GM18507 (cell line): ENCODE measurements around the gene RFPL4AL1.
"Not testable (repeated sequence)": the region's sequence is repeated elsewhere in the genome, so short reads cannot be mapped to it uniquely, and the experiment has no call there.

Experiments
- DNase-seq: peaks from one replicate; pipeline ENCODE4 v3.0.0; 2011; ENCODE audit warnings: low read depth; ENCODE audit not compliant: insufficient read length; ENCODE audit errors: extremely low spot score
- FAIRE-seq: peaks from 2 replicates; lab custom pipeline; 2011; peaks lifted over from hg19 to GRCh38; lab: Jason Lieb, UNC

The RFPL4AL1 gene

DNA sequence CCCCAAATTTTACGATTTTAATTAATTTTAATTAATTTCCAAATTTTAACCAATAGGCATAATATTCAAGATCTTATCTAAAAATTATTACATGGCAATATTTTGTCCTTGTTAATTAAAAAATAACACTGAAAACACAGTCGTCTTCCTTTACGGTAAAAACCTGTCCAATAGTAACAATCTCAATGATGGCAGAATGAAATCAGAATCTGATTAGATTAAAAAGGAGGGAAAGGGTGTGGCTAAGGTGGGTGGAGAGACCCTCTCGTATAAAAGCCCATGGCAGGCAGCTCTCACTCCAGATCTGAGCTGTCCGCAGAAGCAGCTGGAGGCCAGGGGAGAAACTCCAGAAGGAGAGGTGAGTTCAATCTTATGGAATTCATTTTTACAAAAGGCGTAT is at the start of gene RFPL4AL1:
RFPL4AL1 (plus strand) TSS at position 301 of the 400 bp plus-strand sequence. CDS start 2,687 bp downstream, outside the sequence.
- not testable (repeated sequence) for DNase-seq, FAIRE-seq

DNA sequence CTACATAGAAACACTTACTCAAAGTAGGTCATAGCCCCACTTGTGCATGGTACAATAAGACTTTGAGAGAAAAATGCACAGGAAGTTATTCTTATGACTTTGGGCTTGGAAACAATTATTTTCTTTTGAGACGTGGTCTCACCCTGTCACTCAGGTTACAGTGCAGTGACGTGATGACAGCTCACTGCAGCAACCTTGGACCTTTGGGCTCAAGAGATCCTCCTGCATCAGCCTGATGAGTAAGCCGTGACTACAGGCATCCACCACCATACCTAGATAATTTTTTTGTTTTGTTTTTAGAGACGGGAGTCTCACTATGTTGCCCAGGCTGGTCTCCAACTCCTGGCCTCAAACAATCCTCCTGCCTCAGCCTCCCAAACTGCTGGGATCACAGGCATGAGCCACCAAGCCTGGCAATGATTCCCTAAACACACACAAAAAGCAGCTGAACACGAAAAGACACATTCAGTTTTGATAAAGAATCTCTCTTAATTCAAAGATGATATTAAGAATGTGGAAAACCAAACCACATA is 48.6 kb upstream of the RFPL4AL1 start:
- DNase-seq (no peak), FAIRE-seq (no peak)

DNA sequence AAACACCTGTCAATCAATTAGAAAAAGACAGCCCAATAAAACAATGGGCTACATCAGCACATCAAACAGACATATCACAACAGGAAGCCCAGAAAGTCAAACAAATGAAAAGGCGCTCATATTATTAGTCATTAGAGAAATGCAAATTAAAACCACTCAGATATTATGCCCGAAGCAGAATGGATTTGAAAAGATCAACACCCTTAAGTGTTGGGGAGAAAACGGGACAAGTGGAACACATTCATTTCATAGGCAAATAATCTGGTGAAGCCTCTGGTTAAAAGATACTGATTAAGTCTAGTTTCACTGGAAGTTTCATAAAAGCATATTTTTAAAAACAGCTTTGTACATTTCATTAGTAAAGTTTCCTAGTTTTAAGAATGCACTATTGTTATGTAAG is 48.1 kb upstream of the RFPL4AL1 start:
- DNase-seq (no peak), FAIRE-seq (no peak)

DNA sequence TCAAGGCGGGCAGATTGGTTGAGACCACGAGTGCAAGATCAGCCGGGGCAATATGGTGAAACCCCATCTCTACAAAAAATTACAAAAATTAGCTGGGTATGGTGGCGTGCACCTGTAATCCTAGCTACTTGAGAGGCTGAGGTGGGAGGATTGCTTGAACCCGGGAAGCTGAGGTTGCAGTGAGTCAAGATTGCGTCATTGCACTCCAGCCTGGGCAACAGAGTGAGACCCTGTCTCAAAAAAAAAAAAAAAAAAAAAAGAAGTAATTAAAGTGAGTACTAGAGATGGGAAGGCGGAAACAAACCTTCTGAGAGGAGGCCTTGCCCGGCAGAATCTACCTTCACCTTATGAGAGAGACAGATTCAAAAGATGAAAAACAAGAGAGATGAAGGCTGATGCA is 45.4 kb upstream of the RFPL4AL1 start:
- no peak for DNase-seq
- no peak for FAIRE-seq

DNA sequence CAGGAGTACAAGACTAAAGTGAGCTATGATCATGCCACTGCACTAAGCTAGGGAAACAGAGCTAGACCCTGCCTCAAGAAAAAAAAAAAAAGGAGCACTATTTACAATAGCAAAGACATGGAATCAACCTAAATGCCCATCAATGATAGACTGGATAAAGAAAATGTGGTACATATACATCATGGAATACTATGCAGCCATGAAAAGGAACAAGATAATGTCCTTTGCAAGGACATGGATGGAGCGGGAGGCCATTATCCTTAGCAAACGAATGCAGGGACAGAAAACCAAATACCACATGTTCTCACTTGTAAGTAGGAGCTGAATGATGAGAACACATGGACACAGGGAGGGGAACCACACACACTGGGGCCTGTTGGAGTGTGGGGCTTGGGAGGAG is 38.5 kb upstream of the RFPL4AL1 start:
- not testable (repeated sequence) for FAIRE-seq, DNase-seq

DNA sequence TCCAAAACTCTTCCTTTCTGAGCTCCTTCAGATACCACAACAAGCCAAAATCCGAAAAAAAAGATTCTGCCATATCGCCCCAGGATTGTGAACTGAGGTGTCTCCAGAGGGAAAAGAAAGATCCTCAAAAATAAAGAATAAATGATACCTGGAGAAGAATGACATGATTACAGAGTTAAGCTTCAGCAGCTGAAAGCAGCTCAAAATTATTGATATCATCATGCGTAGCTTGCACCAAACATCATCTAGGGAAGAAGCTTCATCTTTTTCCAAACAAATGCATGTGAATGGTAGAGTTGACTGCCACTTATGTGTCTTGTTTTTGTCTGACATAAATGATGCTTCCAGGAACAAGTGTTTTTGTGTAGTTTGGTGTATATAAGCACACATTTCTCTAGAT is 30.6 kb upstream of the RFPL4AL1 start, which contains the start of gene NLRP9:
NLRP9 (minus strand) TSS at position 101 of the 400 bp plus-strand sequence; CDS start at position 73, 28 bp downstream.
- FAIRE-seq = no peak
- DNase-seq = no peak

DNA sequence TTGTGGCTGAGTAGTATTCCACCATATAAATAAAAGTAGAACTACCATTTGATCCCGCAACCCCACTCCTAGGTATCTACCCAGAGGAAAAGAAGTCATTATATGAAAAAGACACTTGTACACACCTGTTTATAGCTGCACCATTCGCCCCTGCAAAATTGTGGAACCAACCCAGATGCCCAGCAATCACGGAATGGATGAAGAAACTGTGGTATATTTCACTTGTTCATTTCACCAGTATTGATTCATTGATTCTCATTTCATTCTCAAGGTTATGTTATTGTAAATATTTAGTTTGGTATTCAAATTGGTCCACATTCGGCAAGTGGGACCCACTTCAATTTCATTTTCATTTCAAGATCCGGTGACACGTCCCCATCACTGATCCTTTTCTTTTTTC is 18.2 kb upstream of the RFPL4AL1 start:
- DNase-seq (no peak), FAIRE-seq (no peak)

DNA sequence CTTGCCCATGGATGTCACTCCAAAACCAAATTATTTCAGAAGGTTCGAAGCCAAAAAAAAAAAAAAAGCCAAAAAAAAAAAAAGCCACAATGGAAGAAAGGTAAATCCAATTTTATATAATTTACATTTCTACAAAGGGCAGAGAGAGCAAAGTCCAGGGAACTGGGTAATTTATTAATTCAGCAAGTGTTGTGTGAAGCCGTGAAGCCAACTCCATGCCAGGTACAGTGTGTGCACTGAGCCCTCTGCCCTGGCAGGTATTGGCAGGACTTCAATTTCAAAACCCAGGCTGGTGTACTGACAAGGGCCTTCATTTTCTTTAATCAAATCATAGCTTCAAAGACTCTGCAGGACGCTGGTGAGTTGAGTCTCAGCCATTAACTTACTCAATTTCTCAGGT is 15.5 kb upstream of the RFPL4AL1 start:
- DNase-seq (no peak), FAIRE-seq (no peak)

- FAIRE-seq, DNase-seq: not testable (repeated sequence)
These were observed 12.1 kb upstream of the RFPL4AL1 start for GRCh38 chr19:55756808-55757207.

GRCh38 chr19:55758797-55759196 is 10.1 kb upstream of the RFPL4AL1 start, which contains the start of gene RFPL4A:
Gene RFPL4A, plus strand, starts transcription at chr19:55759097. Its CDS starts 2,704 bp downstream, at chr19:55761801.
- not testable (repeated sequence) for DNase-seq, FAIRE-seq

- FAIRE-seq = no peak
- DNase-seq = no peak
These were observed 2.5 kb upstream of the RFPL4AL1 start for GRCh38 chr19:55766466-55766865.

GRCh38 chr19:55769632-55770031 is 714 bp downstream of the RFPL4AL1 start:
- not testable (repeated sequence) for FAIRE-seq, DNase-seq

- DNase-seq = no peak
- no peak for FAIRE-seq
These were observed 8.6 kb downstream of the RFPL4AL1 start for GRCh38 chr19:55777528-55777927.

GRCh38 chr19:55778331-55778730 is 9.4 kb downstream of the RFPL4AL1 start:
- DNase-seq (no peak), FAIRE-seq (no peak)

DNA sequence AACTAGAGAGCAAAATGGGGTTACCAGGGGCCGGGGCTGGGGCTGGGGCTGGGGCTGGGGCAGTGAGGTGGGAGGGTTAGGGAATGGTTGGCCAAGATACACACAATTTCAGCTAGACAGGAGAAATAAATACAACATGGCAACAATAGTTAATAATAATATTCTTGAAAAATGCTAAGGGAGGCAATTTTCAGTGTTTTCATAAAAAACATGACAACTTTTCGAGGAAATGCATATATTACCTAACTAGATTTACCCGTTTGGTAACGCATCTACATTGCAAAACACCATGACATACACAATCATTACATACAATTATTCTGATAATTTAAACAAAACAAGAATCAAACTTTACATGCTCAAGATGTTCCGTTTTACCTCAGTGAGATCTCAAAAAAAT is 12.2 kb downstream of the RFPL4AL1 start:
- FAIRE-seq (no peak), DNase-seq (no peak)

DNA sequence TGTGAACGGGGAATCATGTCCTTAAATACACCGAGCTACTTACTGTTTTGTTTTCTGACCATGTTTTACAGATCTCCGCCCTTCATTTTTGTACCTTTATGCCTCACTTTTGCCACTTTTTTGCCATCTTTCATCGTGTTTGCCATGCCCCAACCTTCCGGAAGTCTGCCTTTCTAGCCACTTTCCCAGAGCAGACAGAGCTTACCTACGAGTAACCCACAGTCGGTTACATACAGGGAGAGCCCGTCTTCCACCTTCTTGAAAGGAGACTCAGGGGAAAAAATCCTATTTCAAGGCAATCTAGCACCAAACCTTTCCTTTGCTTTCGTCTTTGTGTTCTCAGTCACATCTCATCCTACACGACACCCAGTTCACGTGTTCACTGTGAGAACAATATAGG is 26.1 kb downstream of the RFPL4AL1 start:
- FAIRE-seq (no peak), DNase-seq (no peak)

GRCh38 chr19:55801416-55801815 is 32.5 kb downstream of the RFPL4AL1 start:
- FAIRE-seq (no peak), DNase-seq (no peak)

GRCh38 chr19:55802281-55802680 is 33.4 kb downstream of the RFPL4AL1 start:
- FAIRE-seq = no peak
- no peak for DNase-seq

GRCh38 chr19:55809381-55810058 is 40.6 kb downstream of the RFPL4AL1 start:
- DNase-seq (peak; percentile 17), FAIRE-seq (peak; percentile 76)

DNA sequence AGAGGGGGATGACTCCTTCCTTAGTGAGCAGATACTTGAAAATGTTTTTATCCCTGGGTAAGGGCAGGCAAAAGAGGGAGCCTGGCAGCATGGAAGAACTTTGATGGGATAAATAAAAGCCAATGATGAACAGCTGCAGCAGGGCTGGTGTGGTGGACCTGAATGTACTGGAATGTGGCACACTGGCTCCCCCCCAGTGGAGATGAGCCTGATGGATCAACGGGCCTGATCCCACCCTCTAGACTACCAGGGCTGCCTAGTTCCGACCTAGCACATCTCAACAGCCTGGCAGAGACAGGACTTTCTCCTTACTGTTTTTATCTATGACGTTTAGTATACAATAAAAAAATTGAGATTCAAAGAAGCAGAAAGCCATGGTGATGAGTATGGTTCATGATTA is 42.4 kb downstream of the RFPL4AL1 start:
- DNase-seq (no peak), FAIRE-seq (no peak)

- FAIRE-seq (no peak), DNase-seq (no peak)
These were observed 43.5 kb downstream of the RFPL4AL1 start for GRCh38 chr19:55812449-55812848.
